Activated CD8-positive, alpha-beta T cell treated with anti-CD3 and anti-CD28 coated beads for 36 hours (primary cell): ENCODE results near the gene ARID4A. TPM values are rescaled to one million over a fixed set of nuclear protein-coding genes. Genes with fewer than 3 reads are reported as not detected.

Experiments
- ATAC-seq: fragments of 200-7000 bp; cut with Tn5 transposase; one replicate; pipeline ENCODE4 v1.10.0; 2021; ENCODE audit warnings: mild to moderate bottlenecking, moderate library complexity
- CTCF ChIA-PET: fragments of 350-600 bp; sonication (Branson Sonifier 250); formaldehyde crosslinking; loops from one replicate; lab custom pipeline; 2021; ENCODE audit warnings: antibody characterized with exemption; lab: Charles Lee
- POLR2A ChIA-PET: fragments of 350-600 bp; sonication (Branson Sonifier 250); formaldehyde crosslinking; loops from one replicate; lab custom pipeline; 2021; ENCODE audit warnings: antibody characterized with exemption; lab: Charles Lee
- DNase-seq: peaks from one replicate; pipeline ENCODE4 v3.0.0-alpha.2; 2020
- H3K27ac Mint-ChIP-seq: one replicate; pipeline ENCODE4 v1.8.0; 2021; ENCODE audit warnings: mild to moderate bottlenecking, mixed read lengths
- H3K27me3 Mint-ChIP-seq: one replicate; pipeline ENCODE4 v1.8.0; 2021; ENCODE audit warnings: mixed read lengths
- H3K36me3 Mint-ChIP-seq: one replicate; pipeline ENCODE4 v1.8.0; 2021; ENCODE audit warnings: low read depth, mixed read lengths
- H3K4me1 Mint-ChIP-seq: one replicate; pipeline ENCODE4 v1.8.0; 2021; ENCODE audit warnings: low read depth, mixed read lengths
- H3K4me3 Mint-ChIP-seq: one replicate; pipeline ENCODE4 v1.8.0; 2021; ENCODE audit warnings: mild to moderate bottlenecking, moderate library complexity, mixed read lengths
- H3K9me3 Mint-ChIP-seq: one replicate; pipeline ENCODE4 v1.8.0; 2021; ENCODE audit warnings: mixed read lengths
- intact Hi-C: fragments of 100-400 bp; cut with micrococcal nuclease; formaldehyde crosslinking; loops from one replicate; pipeline ENCODE4 v1.10.0; 2022
- total RNA-seq, 2 experiments: library from RNA; stranded (reverse); gene quantifications; one replicate each; pipeline ENCODE4 v1.2.3, GENCODE V29; 2021
- TF ChIP-seq, protein P1 (sequence below): fragments of 200-600 bp; IDR thresholded peaks from one replicate; pipeline ENCODE4 v1.8.0; 2022; ENCODE audit warnings: antibody characterized with exemption, mild to moderate bottlenecking

ARID4A gene
- total RNA-seq, 2 experiments from 2014 or later, result 22.1 to 22.4 TPM

DNA sequence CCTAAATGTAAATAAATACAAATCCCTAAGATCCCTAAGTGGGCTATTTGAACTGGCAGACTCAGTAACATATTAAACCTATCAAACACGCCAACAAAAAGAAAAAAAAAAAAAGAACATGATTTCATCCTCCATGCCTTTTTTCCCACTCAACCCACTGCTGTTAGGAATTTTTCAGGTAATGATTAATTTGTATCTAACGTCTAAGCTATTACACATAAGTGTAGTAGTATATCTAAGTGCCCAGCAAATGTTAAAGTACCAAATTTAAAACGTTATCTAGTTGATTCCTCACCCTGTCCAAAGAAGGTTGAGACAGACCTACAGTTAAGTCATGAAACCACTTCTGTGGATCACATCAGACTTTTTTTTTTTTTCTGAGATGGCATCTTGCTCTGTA, 16.4 kb upstream of the ARID4A start:
- intact Hi-C loops, result loop anchor here (5.0 kb wide), 1 partner anchor 35 kb away; no protein-coding TSS in a partner anchor
- TF ChIP-seq, protein P1, sequence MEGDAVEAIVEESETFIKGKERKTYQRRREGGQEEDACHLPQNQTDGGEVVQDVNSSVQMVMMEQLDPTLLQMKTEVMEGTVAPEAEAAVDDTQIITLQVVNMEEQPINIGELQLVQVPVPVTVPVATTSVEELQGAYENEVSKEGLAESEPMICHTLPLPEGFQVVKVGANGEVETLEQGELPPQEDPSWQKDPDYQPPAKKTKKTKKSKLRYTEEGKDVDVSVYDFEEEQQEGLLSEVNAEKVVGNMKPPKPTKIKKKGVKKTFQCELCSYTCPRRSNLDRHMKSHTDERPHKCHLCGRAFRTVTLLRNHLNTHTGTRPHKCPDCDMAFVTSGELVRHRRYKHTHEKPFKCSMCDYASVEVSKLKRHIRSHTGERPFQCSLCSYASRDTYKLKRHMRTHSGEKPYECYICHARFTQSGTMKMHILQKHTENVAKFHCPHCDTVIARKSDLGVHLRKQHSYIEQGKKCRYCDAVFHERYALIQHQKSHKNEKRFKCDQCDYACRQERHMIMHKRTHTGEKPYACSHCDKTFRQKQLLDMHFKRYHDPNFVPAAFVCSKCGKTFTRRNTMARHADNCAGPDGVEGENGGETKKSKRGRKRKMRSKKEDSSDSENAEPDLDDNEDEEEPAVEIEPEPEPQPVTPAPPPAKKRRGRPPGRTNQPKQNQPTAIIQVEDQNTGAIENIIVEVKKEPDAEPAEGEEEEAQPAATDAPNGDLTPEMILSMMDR, result no peak
- POLR2A ChIA-PET, result interaction anchor here (0.6 to 1.1 kb wide), 2 partner anchors 12 to 13 kb away, joined by 4 read pairs; no protein-coding TSS in a partner anchor
- no peaks in the 10 kb centered on the region for H3K27me3 Mint-ChIP-seq
- H3K9me3 Mint-ChIP-seq, result no peaks in the 10 kb centered on the region
- H3K27ac Mint-ChIP-seq, result peak overlapping the region; percentile 96
- H3K4me1 Mint-ChIP-seq, result peaks cover 63% of the 10 kb centered on the region
- CTCF ChIA-PET, result no interaction called here
- H3K36me3 Mint-ChIP-seq, result peaks cover 76% of the 10 kb centered on the region
- DNase-seq (no peak), ATAC-seq (no peak)
- H3K4me3 Mint-ChIP-seq, result peak overlapping the region; percentile 59

DNA sequence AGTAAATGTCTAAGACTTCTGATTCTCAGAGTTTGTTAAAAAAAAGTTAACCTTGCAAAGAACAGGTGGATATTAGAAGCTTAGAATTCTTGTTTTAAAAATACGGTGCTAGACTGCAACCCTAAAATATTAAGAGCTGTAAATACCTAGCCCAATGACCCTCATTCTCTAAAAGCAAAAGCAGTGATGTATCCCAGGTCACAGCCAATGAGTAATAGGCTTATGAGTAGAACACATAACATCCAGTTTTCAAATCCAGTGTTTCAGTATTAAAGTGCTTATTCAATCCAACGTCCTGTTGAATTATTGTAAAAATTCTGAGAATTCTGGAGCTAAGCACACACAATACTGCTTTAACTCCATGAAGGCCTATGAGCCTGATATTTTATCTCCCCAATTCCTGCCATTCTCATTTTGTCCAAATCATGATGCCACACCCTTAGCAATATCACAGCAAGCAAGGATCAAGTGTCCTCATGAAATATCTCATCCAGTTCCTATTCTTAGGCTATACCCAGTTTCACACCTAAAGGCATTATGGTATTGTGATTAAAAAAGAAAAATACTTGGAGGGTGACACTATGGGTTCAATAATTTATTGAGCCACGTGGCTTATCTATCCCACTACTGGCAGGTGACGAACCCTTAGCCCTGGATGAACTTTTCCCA, 15.3 kb upstream of the ARID4A start:
- H3K4me3 Mint-ChIP-seq, result no peak overlapping the region
- POLR2A ChIA-PET, result interaction anchor here (0.9 to 1.5 kb wide), 3 partner anchors 12 to 19 kb away, joined by 4 to 7 read pairs (median 4); partner anchors contain the start of gene ARID4A
- H3K27me3 Mint-ChIP-seq, result no peaks in the 10 kb centered on the region
- no peaks in the 10 kb centered on the region for H3K9me3 Mint-ChIP-seq
- TF ChIP-seq, protein P1, result no peak
- no peak for ATAC-seq
- DNase-seq, result no peak
- H3K4me1 Mint-ChIP-seq, result peaks cover 68% of the 10 kb centered on the region
- peaks cover 78% of the 10 kb centered on the region for H3K36me3 Mint-ChIP-seq
- intact Hi-C loops, result loop anchor here (5.0 kb wide), 1 partner anchor 36 kb away; no protein-coding TSS in a partner anchor
- CTCF ChIA-PET, result no interaction called here
- peak overlapping the region; percentile 11 for H3K27ac Mint-ChIP-seq

DNA sequence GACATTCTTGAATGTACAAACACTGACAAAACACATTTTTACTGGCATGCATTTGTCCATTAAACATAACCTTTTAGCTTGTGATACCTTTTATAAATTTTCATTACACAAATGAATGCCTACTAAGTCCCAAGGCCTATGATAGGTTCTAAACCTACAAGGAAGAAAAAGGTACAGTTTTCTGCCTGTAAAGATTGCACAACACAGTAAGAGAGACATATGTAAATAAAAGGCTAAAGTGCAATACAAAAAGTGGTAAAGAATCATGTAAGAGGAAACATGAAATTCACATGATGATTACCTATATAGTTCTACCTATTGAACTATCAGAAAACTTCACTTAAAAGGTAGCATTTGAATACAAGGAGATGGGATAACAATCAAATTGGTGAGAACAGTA, 14.6 kb upstream of the ARID4A start:
- ChIA-PET POLR2A (interaction anchor here (0.9 to 1.5 kb wide), 3 partner anchors 11 to 20 kb away, joined by 4 to 7 read pairs (median 4); partner anchors contain the start of gene ARID4A), CTCF (no interaction called here)
- H3K4me1 Mint-ChIP-seq, result peaks cover 72% of the 10 kb centered on the region
- ATAC-seq (no peak), DNase-seq (no peak)
- TF ChIP-seq, protein P1, result no peak
- no peaks in the 10 kb centered on the region for H3K9me3 Mint-ChIP-seq
- H3K4me3 Mint-ChIP-seq, result no peak overlapping the region
- H3K36me3 Mint-ChIP-seq, result peaks cover 80% of the 10 kb centered on the region
- intact Hi-C loops, result loop anchor here (5.0 kb wide), 1 partner anchor 36 kb away; no protein-coding TSS in a partner anchor
- peak overlapping the region; percentile 21 for H3K27ac Mint-ChIP-seq
- no peaks in the 10 kb centered on the region for H3K27me3 Mint-ChIP-seq

DNA sequence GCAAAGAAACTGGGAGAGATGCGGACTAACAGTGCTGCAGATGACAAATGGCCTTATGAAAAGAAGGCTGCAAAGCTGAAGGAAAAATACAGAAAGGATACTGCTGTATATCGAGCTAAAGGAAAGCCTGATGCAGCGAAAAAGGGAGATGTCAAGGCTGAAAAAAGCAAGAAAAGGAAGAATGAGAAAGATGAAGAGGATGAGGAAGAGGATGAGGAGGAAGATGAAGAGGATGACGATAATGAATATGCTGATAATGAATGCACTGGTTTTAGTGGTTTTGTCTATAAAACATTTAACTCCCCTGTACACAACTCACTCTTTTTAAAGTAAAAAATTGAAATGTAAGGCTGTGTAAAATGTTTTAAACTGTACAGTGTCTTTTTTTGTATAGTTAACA, 13.2 kb upstream of the ARID4A start:
- Mint-ChIP-seq H3K4me3 (no peak overlapping the region), H3K27me3 (no peaks in the 10 kb centered on the region), H3K4me1 (peaks cover 78% of the 10 kb centered on the region), H3K9me3 (no peaks in the 10 kb centered on the region), H3K36me3 (peaks cover 80% of the 10 kb centered on the region), H3K27ac (peak overlapping the region; percentile 60)
- no peak for DNase-seq
- ChIA-PET POLR2A (interaction anchor here (1.2 kb wide), 1 partner anchor 13 kb away, joined by 3 read pairs; the partner anchor contains the start of gene ARID4A), CTCF (no interaction called here)
- intact Hi-C loops, result no loop called here
- TF ChIP-seq, protein P1, result no peak
- no peak for ATAC-seq

DNA sequence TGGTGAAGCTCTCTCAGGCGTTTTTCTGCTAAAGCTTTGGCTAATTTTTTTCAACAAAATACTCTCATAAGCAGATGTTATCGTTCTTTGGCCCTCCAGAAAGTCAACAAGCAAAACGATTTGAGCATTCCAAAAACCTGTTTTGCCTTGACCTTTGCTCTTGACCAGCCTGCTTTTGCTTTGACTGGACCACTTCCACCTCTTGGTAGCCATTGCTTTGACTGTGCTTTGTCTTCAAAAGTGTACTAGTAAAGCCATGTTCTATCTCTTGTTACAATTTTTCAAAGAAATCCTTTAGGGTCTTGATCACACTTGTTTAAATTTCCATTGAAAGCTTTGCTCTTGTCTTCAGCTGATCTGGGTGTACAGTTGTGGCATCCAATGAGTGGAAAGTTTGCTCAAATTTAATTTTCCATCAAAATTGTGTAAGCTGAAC, 10.7 kb upstream of the ARID4A start:
- no peak for ATAC-seq
- POLR2A ChIA-PET, result interaction anchor here (0.6 to 2.8 kb wide), 2 partner anchors 11 to 728 kb away, joined by 3 to 13 read pairs; partner anchors contain the start of gene ARID4A
- intact Hi-C loops, result no loop called here
- CTCF ChIA-PET, result no interaction called here
- peaks cover 67% of the 10 kb centered on the region for H3K4me1 Mint-ChIP-seq
- H3K4me3 Mint-ChIP-seq, result no peak overlapping the region
- TF ChIP-seq, protein P1, result no peak
- peaks cover 68% of the 10 kb centered on the region for H3K36me3 Mint-ChIP-seq
- H3K27me3 Mint-ChIP-seq, result no peaks in the 10 kb centered on the region
- no peaks in the 10 kb centered on the region for H3K9me3 Mint-ChIP-seq
- peak overlapping the region; percentile 59 for H3K27ac Mint-ChIP-seq
- no peak for DNase-seq
